ENCODE measurements around the gene GPN2. TPM values are rescaled to one million over a fixed set of nuclear protein-coding genes. Genes with fewer than 3 reads are reported as not detected.

Gene GPN2
- total RNA-seq, 2 donors from 2014 or later = 32.6 to 38.5 TPM

GRCh38 chr1:26913389-26913753 is 23.3 kb upstream of the GPN2 start:
- Mint-ChIP-seq H3K4me1 (peaks cover 31% of the 10 kb centered on the region), H3K9me3 (no peaks in the 10 kb centered on the region), H3K36me3 (ENCODE audit: low read depth) (no peaks in the 10 kb centered on the region), H3K27ac (peak overlapping the region; percentile 93), H3K4me3 (no peak overlapping the region), H3K27me3 (ENCODE audit: insufficient read depth) (peaks cover 7% of the 10 kb centered on the region)
- WGBS, 2 experiments (ENCODE audit: insufficient coverage in 1 of 2, insufficient read length in 1 of 2) = 88 to 93% methylated on average over 4 to 5 of the region's 5 CpGs
- no peaks in the 10 kb centered on the region for H3K27me3 ChIP-seq (ENCODE audit: control insufficient read depth, insufficient read depth, low read length, poor library complexity, severe bottlenecking)
- no peaks in the 10 kb centered on the region for H3K36me3 ChIP-seq (ENCODE audit: control insufficient read depth, insufficient read depth, low read length)
- H3K4me3 ChIP-seq (ENCODE audit: low read length) = no peak overlapping the region
- DNase-seq = no peak
- no peak overlapping the region for H3K9ac ChIP-seq (ENCODE audit: extremely low read depth, low read length, poor library complexity, severe bottlenecking)
- TF ChIP-seq, protein P1, sequence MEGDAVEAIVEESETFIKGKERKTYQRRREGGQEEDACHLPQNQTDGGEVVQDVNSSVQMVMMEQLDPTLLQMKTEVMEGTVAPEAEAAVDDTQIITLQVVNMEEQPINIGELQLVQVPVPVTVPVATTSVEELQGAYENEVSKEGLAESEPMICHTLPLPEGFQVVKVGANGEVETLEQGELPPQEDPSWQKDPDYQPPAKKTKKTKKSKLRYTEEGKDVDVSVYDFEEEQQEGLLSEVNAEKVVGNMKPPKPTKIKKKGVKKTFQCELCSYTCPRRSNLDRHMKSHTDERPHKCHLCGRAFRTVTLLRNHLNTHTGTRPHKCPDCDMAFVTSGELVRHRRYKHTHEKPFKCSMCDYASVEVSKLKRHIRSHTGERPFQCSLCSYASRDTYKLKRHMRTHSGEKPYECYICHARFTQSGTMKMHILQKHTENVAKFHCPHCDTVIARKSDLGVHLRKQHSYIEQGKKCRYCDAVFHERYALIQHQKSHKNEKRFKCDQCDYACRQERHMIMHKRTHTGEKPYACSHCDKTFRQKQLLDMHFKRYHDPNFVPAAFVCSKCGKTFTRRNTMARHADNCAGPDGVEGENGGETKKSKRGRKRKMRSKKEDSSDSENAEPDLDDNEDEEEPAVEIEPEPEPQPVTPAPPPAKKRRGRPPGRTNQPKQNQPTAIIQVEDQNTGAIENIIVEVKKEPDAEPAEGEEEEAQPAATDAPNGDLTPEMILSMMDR (conservative IDR thresholded peaks at IDR 0.05) = no peak
- peaks cover 18% of the 10 kb centered on the region for H3K4me1 ChIP-seq (ENCODE audit: control insufficient read depth, insufficient read depth, low read length)
- no peak overlapping the region for H3K27ac ChIP-seq (ENCODE audit: low read depth, low read length)
- no peaks in the 10 kb centered on the region for H3K9me3 ChIP-seq (ENCODE audit: control insufficient read depth, low read length)

GRCh38 chr1:26912147-26912490 is 22.0 kb upstream of the GPN2 start:
- Mint-ChIP-seq H3K27me3 (ENCODE audit: insufficient read depth) (peaks cover 10% of the 10 kb centered on the region), H3K9me3 (no peaks in the 10 kb centered on the region), H3K4me1 (peaks cover 31% of the 10 kb centered on the region), H3K27ac (no peak overlapping the region), H3K4me3 (no peak overlapping the region), H3K36me3 (ENCODE audit: low read depth) (no peaks in the 10 kb centered on the region)
- H3K36me3 ChIP-seq (ENCODE audit: control insufficient read depth, insufficient read depth, low read length) = no peaks in the 10 kb centered on the region
- 83 to 88% methylated on average over 1 of the region's 2 CpGs for WGBS, 2 experiments (ENCODE audit: insufficient coverage in 1 of 2, insufficient read length in 1 of 2)
- peaks cover 18% of the 10 kb centered on the region for H3K4me1 ChIP-seq (ENCODE audit: control insufficient read depth, insufficient read depth, low read length)
- TF ChIP-seq, protein P1 (conservative IDR thresholded peaks at IDR 0.05) = no peak
- H3K9ac ChIP-seq (ENCODE audit: extremely low read depth, low read length, poor library complexity, severe bottlenecking) = no peak overlapping the region
- no peak overlapping the region for H3K27ac ChIP-seq (ENCODE audit: low read depth, low read length)
- DNase-seq = no peak
- no peak overlapping the region for H3K4me3 ChIP-seq (ENCODE audit: low read length)
- no peaks in the 10 kb centered on the region for H3K9me3 ChIP-seq (ENCODE audit: control insufficient read depth, low read length)
- H3K27me3 ChIP-seq (ENCODE audit: control insufficient read depth, insufficient read depth, low read length, poor library complexity, severe bottlenecking) = no peaks in the 10 kb centered on the region

DNA sequence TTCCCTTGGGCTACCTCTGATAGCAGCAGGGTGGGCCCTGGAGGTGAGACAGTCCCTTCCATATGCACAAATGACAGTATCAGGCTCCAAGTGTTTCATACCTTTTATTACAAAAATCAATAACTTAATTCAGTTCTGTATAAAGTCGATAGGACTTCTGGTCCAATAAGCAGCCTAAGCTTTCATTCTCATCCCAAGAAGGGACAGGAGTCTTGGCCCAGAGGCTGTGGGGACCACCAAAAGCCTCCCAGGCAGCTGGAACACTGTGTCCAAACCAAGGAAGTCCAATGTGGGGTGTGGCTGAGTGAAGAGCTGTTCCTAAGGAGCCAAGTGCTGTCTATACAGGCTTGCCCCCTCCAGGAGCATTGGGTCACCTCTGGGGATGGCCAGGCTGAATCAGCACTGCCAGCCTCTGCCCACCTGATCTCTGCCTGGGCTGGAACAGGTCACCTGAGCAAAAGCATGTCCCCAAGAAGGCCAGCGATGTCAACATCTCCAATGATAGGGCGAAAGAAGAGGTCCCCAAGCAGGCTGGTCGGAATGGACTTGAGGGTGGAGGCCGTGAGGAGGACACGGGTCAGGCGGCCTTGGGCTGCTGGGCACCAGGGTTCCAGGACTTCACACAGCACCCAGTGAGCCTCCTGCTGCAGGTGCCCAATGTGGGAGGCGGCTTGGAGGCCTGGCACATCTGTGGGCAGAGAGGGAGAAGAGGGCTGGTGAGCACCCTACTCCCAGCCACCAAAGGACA is 21.5 kb upstream of the GPN2 start:
- H3K27me3 ChIP-seq (ENCODE audit: control insufficient read depth, insufficient read depth, low read length, poor library complexity, severe bottlenecking) = no peaks in the 10 kb centered on the region
- no peak overlapping the region for H3K27ac ChIP-seq (ENCODE audit: low read depth, low read length)
- 95% methylated on average over 7 to 8 of the region's 8 CpGs for WGBS, 2 experiments (ENCODE audit: insufficient coverage in 1 of 2, insufficient read length in 1 of 2)
- no peak overlapping the region for H3K9ac ChIP-seq (ENCODE audit: extremely low read depth, low read length, poor library complexity, severe bottlenecking)
- H3K4me3 ChIP-seq (ENCODE audit: low read length) = no peak overlapping the region
- H3K4me3 Mint-ChIP-seq = no peak overlapping the region
- no peaks in the 10 kb centered on the region for H3K36me3 ChIP-seq (ENCODE audit: control insufficient read depth, insufficient read depth, low read length)
- no peak overlapping the region for H3K27ac Mint-ChIP-seq
- H3K4me1 Mint-ChIP-seq = peaks cover 31% of the 10 kb centered on the region
- no peaks in the 10 kb centered on the region for H3K36me3 Mint-ChIP-seq (ENCODE audit: low read depth)
- DNase-seq = no peak
- H3K9me3 ChIP-seq (ENCODE audit: control insufficient read depth, low read length) = no peaks in the 10 kb centered on the region
- H3K4me1 ChIP-seq (ENCODE audit: control insufficient read depth, insufficient read depth, low read length) = peaks cover 18% of the 10 kb centered on the region
- H3K9me3 Mint-ChIP-seq = no peaks in the 10 kb centered on the region
- peaks cover 10% of the 10 kb centered on the region for H3K27me3 Mint-ChIP-seq (ENCODE audit: insufficient read depth)
- TF ChIP-seq, protein P1 (conservative IDR thresholded peaks at IDR 0.05) = no peak
